Osteoblast (primary cell): Measurements from ENCODE around the gene BOK. TPM values are rescaled to one million over a fixed set of nuclear protein-coding genes. Genes with fewer than 3 reads are reported as not detected.

Source experiments
- DNase-seq: peaks from one replicate; pipeline ENCODE4 v3.0.0; 2011; ENCODE audit warnings: low spot score, mixed read lengths; ENCODE audit not compliant: insufficient read length; ENCODE audit errors: missing footprints
- H2AFZ ChIP-seq: 2 replicates; pipeline ENCODE4 v1.6.0; 2011; ENCODE audit warnings: mild to moderate bottlenecking, low read length
- H3K27ac ChIP-seq: 2 replicates; pipeline ENCODE4 v1.5.1; 2011; ENCODE audit warnings: mild to moderate bottlenecking, low read depth, low read length, moderate library complexity
- H3K27me3 ChIP-seq: 2 replicates; pipeline ENCODE4 v1.6.0; 2012; ENCODE audit warnings: mild to moderate bottlenecking, control low read depth, inconsistent platforms, low read length, moderate library complexity; ENCODE audit not compliant: insufficient read depth
- H3K36me3 ChIP-seq: 2 replicates; pipeline ENCODE4 v1.5.1; 2011; ENCODE audit warnings: mild to moderate bottlenecking, low read length, control low read depth, moderate library complexity; ENCODE audit not compliant: insufficient read depth
- H3K4me1 ChIP-seq: 2 replicates; pipeline ENCODE4 v1.5.1; 2011; ENCODE audit warnings: mild to moderate bottlenecking, low read length, control low read depth, moderate library complexity; ENCODE audit not compliant: insufficient read depth
- H3K4me2 ChIP-seq: 2 replicates; pipeline ENCODE4 v1.6.0; 2011; ENCODE audit warnings: mild to moderate bottlenecking, low read length; ENCODE audit not compliant: insufficient read depth
- H3K4me3 ChIP-seq: fragments of 200-600 bp; sonication (generic); 3 replicates; pipeline ENCODE4 v1.5.1; 2012; ENCODE audit warnings: mild to moderate bottlenecking, low read length, inconsistent platforms; ENCODE audit not compliant: insufficient read depth
- H3K79me2 ChIP-seq: 2 replicates; pipeline ENCODE4 v1.6.0; 2012; ENCODE audit warnings: mild to moderate bottlenecking, low read length, control low read depth, inconsistent platforms; ENCODE audit not compliant: insufficient read depth
- H3K9me3 ChIP-seq: 2 replicates; pipeline ENCODE4 v1.5.1; 2011; ENCODE audit warnings: low read depth, low read length, control low read depth
- H4K20me1 ChIP-seq: 2 replicates; pipeline ENCODE4 v1.6.0; 2012; ENCODE audit warnings: mild to moderate bottlenecking, low read length, control low read depth; ENCODE audit not compliant: insufficient read depth
- total RNA-seq: library from RNA; depleted of rRNA; stranded (reverse); fragments of >200 nt; gene quantifications from 2 replicates; pipeline ENCODE4 v1.2.3, GENCODE V29; 2012
- TF ChIP-seq, protein P1 (sequence below): IDR thresholded peaks from 2 replicates; pipeline ENCODE4 v1.5.1; 2011; ENCODE audit warnings: mild to moderate bottlenecking, low read depth, low read length, moderate library complexity; ENCODE audit errors: extremely low read depth

Gene BOK
- total RNA-seq, 1 donor = 41.3 TPM

DNA sequence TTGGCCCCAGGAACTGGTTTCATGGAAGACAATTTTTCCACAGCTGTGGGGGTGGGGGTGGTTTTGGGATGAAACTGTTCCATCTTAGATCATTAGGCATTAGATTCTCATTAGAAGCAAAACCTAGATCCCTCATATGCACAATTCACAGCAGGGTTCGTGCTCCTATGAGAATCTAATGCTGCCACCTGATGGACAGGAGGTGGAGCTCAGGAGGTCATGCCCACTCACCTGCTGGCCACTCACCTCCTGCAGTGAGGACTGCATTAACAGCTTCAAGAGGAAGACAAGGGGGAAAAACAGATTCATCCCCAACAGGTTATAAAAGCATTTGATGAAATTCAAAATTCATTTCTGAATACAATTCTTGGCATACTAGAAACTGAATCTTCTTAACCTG is 39.9 kb downstream of the BOK start:
- Histone ChIP-seq H3K27ac (no peak overlapping the region), H2AFZ (no peak overlapping the region), H3K9me3 (no peaks in the 10 kb centered on the region), H4K20me1 (no peaks in the 10 kb centered on the region), H3K27me3 (no peaks in the 10 kb centered on the region), H3K4me2 (no peak overlapping the region), H3K79me2 (no peaks in the 10 kb centered on the region), H3K4me3 (no peak overlapping the region), H3K36me3 (peaks cover 26% of the 10 kb centered on the region), H3K4me1 (peaks cover 3% of the 10 kb centered on the region)
- TF ChIP-seq, protein P1, sequence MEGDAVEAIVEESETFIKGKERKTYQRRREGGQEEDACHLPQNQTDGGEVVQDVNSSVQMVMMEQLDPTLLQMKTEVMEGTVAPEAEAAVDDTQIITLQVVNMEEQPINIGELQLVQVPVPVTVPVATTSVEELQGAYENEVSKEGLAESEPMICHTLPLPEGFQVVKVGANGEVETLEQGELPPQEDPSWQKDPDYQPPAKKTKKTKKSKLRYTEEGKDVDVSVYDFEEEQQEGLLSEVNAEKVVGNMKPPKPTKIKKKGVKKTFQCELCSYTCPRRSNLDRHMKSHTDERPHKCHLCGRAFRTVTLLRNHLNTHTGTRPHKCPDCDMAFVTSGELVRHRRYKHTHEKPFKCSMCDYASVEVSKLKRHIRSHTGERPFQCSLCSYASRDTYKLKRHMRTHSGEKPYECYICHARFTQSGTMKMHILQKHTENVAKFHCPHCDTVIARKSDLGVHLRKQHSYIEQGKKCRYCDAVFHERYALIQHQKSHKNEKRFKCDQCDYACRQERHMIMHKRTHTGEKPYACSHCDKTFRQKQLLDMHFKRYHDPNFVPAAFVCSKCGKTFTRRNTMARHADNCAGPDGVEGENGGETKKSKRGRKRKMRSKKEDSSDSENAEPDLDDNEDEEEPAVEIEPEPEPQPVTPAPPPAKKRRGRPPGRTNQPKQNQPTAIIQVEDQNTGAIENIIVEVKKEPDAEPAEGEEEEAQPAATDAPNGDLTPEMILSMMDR = no peak
- DNase-seq = no peak

DNA sequence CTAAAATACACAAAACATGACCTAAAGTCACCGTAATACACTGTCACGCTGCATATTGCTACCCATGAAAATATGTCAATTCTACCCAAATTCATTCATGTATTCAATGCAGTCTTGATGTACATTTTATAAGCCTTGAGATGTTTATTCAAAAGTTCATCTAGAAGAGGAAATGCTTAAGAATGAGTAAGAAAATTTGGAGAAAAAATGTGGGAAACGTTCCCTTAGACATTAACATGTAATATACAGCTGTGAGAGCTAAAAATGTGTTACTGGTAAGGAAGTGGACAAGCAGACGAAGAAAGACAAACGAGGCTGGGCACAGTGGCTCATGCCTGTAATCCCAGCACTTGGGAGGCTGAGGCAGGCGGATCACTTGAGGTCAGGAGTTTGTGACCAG is 41.1 kb downstream of the BOK start:
- H3K79me2 ChIP-seq = no peaks in the 10 kb centered on the region
- peaks cover 15% of the 10 kb centered on the region for H3K36me3 ChIP-seq

DNA sequence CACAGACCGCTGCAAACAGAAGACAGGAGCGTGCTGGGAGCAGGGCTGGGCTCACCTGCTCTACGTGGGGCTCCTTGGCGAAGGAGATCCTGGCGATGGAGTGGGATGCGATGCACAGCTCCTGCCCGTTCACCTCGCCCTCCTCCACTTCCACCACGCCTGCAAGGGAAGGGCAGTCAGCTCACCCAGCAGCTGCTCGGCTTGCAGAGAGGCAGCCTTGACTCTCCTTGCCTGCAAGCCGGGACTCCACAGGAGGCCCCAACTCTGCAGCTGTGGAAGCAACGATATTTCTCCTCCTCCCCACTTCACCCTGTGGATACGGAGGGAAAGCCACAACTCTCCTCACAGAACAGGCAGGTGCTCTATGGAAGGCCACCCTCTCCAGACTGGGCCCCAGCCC is 43.3 kb downstream of the BOK start:
- Histone ChIP-seq H3K9me3 (no peaks in the 10 kb centered on the region), H3K36me3 (peaks cover 21% of the 10 kb centered on the region), H3K4me2 (no peak overlapping the region), H4K20me1 (no peaks in the 10 kb centered on the region), H2AFZ (no peak overlapping the region), H3K27me3 (no peaks in the 10 kb centered on the region), H3K4me3 (no peak overlapping the region), H3K4me1 (peaks cover 3% of the 10 kb centered on the region), H3K79me2 (peaks cover 9% of the 10 kb centered on the region), H3K27ac (no peak overlapping the region)
- TF ChIP-seq, protein P1 = no peak
- DNase-seq = no peak

More for the DNA sequence above, 41.1 kb downstream of the BOK start:
- no peaks in the 10 kb centered on the region for H4K20me1 ChIP-seq
- no peak for DNase-seq
- H2AFZ ChIP-seq = no peak overlapping the region
- H3K27me3 ChIP-seq = no peaks in the 10 kb centered on the region
- H3K27ac ChIP-seq = no peak overlapping the region
- TF ChIP-seq, protein P1 = no peak
- H3K4me1 ChIP-seq = peaks cover 3% of the 10 kb centered on the region
- no peak overlapping the region for H3K4me3 ChIP-seq
- no peak overlapping the region for H3K4me2 ChIP-seq
- H3K9me3 ChIP-seq = no peaks in the 10 kb centered on the region

DNA sequence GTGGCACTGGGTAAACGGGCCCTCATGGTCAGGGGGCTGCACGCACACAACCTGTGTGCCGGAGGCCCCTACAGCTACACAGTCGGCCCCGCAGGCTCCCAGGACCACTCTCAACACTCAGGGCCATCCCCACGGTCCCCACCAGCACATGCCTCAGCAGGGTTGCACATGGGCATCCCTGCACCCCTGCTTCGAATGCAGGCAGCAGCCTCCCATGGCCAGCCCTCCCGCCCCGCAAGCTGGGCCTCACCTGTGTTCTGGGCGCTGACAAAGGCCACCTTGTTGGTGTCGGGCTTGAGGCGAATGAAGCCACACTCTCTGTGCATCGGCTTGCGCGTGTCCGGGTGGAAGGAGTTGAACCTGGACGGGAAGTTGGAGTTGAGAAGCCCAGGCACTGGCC is 44.2 kb downstream of the BOK start:
- peak; percentile 14 for DNase-seq
- TF ChIP-seq, protein P1 = no peak
- Histone ChIP-seq H3K9me3 (no peaks in the 10 kb centered on the region), H2AFZ (no peak overlapping the region), H3K4me2 (no peak overlapping the region), H3K36me3 (peaks cover 21% of the 10 kb centered on the region), H3K4me3 (no peak overlapping the region), H4K20me1 (no peaks in the 10 kb centered on the region), H3K4me1 (peaks cover 3% of the 10 kb centered on the region), H3K27ac (no peak overlapping the region), H3K27me3 (no peaks in the 10 kb centered on the region), H3K79me2 (peaks cover 13% of the 10 kb centered on the region)
